Osteocyte (in vitro differentiated cells): Measurements from ENCODE around the gene PELI2. TPM values are rescaled to one million over a fixed set of nuclear protein-coding genes. Genes with fewer than 3 reads are reported as not detected.
A peak's percentile ranks its signal among the peaks of the same experiment; 100 is the strongest.

Source experiments
- DNase-seq: peaks from one replicate; pipeline ENCODE4 v3.0.0; 2021; ENCODE audit warnings: mixed read lengths; ENCODE audit not compliant: unreplicated experiment; ENCODE audit errors: extremely low spot score
- H3K27ac Mint-ChIP-seq: one replicate; pipeline ENCODE4 v1.8.0; 2021; ENCODE audit warnings: mild to moderate bottlenecking, mixed read lengths; ENCODE audit not compliant: unreplicated experiment
- H3K27me3 Mint-ChIP-seq: one replicate; pipeline ENCODE4 v1.8.0; 2021; ENCODE audit warnings: mixed read lengths; ENCODE audit not compliant: unreplicated experiment
- H3K36me3 Mint-ChIP-seq: one replicate; pipeline ENCODE4 v1.8.0; 2021; ENCODE audit warnings: mixed read lengths; ENCODE audit not compliant: unreplicated experiment
- H3K4me1 Mint-ChIP-seq: one replicate; pipeline ENCODE4 v1.8.0; 2021; ENCODE audit warnings: mixed read lengths; ENCODE audit not compliant: unreplicated experiment
- H3K4me3 Mint-ChIP-seq: one replicate; pipeline ENCODE4 v1.8.0; 2021; ENCODE audit warnings: mild to moderate bottlenecking, moderate library complexity, mixed read lengths; ENCODE audit not compliant: unreplicated experiment
- H3K9me3 Mint-ChIP-seq: one replicate; pipeline ENCODE4 v1.8.0; 2021; ENCODE audit warnings: mixed read lengths; ENCODE audit not compliant: unreplicated experiment
- total RNA-seq: library from RNA; stranded (reverse); gene quantifications from 2 replicates; pipeline ENCODE4 v1.2.1, GENCODE V29; 2021
- TF ChIP-seq, protein P1 (sequence below): fragments of 200-600 bp; sonication (generic); IDR thresholded peaks from 2 replicates; pipeline ENCODE4 v1.5.0; 2021; ENCODE audit warnings: antibody characterized with exemption, mild to moderate bottlenecking, moderate library complexity

The PELI2 gene
- total RNA-seq, 1 donor from 2014 or later = 15.0 TPM

DNA sequence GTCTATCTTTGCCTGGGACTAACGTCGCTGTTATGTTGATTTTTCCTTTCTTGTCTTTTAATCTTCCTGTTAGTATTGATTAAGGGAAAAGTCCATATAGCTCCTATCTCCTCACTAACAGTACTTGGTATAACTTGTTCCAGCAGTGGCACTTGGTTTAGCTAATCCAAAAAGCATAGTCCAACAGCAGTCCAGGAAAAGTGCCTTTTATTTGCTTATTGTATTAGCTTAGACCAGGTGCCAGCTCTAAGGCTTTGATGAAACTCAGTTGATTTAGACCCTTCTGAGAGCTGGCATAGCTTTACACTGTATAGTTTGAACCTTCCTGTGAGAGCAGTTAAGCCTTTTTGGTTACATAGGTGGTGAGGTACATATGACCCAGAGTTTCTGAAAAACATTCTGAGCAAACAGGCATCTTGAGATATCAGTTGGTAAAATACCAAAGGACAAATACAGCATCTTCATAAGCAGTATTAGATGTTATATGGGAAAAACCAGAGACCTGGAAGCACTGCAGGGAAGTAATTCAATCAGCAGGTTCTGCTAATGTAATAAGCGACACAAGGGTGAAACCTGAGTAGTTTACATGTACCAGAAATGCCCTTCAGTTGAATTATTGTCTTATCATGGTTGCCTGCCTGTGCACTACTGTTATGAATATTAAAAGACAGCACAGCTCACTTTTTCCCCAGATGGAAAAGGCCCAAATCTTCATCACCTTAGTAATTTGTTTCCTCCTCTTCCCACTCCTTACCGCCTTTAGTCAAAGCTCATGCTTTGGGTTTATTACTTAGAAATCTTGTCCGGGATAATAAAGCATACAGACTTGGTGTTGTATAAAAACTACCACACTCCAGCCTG lies 13.0 kb downstream of the PELI2 start:
- TF ChIP-seq, protein P1, sequence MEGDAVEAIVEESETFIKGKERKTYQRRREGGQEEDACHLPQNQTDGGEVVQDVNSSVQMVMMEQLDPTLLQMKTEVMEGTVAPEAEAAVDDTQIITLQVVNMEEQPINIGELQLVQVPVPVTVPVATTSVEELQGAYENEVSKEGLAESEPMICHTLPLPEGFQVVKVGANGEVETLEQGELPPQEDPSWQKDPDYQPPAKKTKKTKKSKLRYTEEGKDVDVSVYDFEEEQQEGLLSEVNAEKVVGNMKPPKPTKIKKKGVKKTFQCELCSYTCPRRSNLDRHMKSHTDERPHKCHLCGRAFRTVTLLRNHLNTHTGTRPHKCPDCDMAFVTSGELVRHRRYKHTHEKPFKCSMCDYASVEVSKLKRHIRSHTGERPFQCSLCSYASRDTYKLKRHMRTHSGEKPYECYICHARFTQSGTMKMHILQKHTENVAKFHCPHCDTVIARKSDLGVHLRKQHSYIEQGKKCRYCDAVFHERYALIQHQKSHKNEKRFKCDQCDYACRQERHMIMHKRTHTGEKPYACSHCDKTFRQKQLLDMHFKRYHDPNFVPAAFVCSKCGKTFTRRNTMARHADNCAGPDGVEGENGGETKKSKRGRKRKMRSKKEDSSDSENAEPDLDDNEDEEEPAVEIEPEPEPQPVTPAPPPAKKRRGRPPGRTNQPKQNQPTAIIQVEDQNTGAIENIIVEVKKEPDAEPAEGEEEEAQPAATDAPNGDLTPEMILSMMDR = no peak
- H3K36me3 Mint-ChIP-seq = no peaks in the 10 kb centered on the region
- H3K9me3 Mint-ChIP-seq = no peaks in the 10 kb centered on the region
- H3K4me1 Mint-ChIP-seq = peaks cover 20% of the 10 kb centered on the region
- no peaks in the 10 kb centered on the region for H3K27me3 Mint-ChIP-seq
- no peak overlapping the region for H3K4me3 Mint-ChIP-seq
- peak overlapping the region; percentile 40 for H3K27ac Mint-ChIP-seq
- DNase-seq = no peak

DNA sequence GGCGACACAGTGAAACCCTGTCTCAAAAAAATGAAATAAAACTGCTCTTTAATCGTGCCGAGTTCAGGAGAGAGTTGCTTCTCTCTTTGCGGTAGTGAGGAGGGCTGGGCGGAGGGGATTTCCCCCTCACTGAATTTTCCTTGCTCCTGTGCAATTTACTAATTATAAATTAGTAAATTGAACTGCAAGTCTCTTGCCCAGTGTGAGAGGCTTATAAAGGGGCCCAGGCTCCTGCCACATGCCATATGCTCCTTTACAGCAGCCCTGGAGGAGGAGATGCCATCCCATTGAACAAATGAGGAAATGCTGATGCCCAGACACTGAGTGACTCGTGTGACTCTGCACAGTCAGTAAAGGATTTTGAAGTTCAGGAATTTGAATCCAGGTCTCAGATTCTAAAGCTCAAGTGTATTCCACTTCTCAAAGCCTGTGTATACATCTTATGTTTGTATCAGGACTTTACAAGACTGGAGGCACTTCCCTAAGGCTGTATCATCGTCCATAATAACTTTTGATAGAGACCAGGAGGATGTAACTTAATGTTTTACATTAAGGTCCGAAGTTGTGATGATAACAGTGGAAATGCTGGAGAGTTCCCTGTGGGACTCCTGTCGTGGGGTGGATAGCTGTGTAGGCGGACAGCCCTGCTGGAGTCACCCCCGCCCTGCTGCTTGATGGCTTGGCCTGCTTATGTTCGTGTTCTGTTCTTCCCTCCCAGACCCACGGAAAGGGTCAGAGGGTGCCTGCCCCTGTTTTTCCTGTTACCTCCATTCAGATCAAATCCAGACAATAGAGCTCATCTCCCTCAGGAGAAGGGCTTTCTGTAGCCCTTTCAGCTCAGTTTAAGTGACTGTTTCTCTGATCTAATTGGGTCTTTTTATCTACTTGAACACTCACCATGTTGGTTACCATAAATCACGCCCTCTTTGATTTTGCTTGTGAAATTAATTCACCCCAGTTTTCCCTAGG lies 13.9 kb downstream of the PELI2 start:
- no peaks in the 10 kb centered on the region for H3K36me3 Mint-ChIP-seq
- H3K4me1 Mint-ChIP-seq = peaks cover 27% of the 10 kb centered on the region
- peak overlapping the region; percentile 40 for H3K27ac Mint-ChIP-seq
- no peaks in the 10 kb centered on the region for H3K27me3 Mint-ChIP-seq
- DNase-seq = no peak
- TF ChIP-seq, protein P1 = no peak
- H3K9me3 Mint-ChIP-seq = no peaks in the 10 kb centered on the region
- no peak overlapping the region for H3K4me3 Mint-ChIP-seq

DNA sequence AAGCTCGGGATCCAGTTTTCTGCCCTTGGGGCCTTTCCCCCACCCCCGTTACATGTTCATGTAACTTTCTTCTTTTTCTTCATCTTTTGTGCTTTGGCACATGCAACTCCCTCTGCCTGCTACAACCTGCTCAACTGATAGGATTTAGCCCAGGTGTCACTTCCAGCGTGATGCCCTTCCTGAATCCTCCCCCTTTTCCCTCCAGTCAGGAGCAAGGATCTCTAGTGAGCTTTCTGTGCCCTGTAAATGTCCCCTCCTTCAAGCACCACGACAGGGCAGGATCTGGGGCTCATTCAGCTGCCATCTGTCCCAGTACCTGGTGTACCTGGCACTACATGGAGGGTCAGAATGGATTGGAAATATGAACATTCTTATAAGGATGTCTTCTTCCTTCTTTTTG lies 15.3 kb downstream of the PELI2 start:
- Mint-ChIP-seq H3K4me3 (no peak overlapping the region), H3K4me1 (peaks cover 31% of the 10 kb centered on the region), H3K36me3 (no peaks in the 10 kb centered on the region), H3K9me3 (no peaks in the 10 kb centered on the region), H3K27ac (no peak overlapping the region), H3K27me3 (no peaks in the 10 kb centered on the region)
- TF ChIP-seq, protein P1 = no peak
- no peak for DNase-seq

DNA sequence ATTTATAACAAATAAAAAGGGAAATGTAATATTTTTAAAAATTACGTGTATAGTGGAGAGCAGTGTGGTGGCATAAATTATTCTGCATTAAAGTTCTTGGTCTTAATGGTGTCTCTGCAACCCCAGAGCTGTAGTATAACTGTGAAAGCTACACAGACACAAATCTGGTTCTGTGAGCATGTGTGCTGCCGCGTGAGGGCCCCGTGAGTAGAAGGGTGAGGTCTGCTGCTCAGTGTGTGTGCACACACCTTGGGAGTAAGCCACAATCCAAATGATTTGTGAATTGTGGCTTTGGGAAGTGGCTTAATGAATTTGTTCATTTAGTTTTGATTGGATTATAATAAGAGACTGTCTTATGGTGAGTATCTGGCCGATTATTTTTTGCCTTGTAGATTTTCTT lies 16.8 kb downstream of the PELI2 start:
- no peaks in the 10 kb centered on the region for H3K9me3 Mint-ChIP-seq
- peaks cover 29% of the 10 kb centered on the region for H3K4me1 Mint-ChIP-seq
- TF ChIP-seq, protein P1 = no peak
- H3K4me3 Mint-ChIP-seq = no peak overlapping the region
- H3K27me3 Mint-ChIP-seq = no peaks in the 10 kb centered on the region
- no peak overlapping the region for H3K27ac Mint-ChIP-seq
- H3K36me3 Mint-ChIP-seq = no peaks in the 10 kb centered on the region
- no peak for DNase-seq

DNA sequence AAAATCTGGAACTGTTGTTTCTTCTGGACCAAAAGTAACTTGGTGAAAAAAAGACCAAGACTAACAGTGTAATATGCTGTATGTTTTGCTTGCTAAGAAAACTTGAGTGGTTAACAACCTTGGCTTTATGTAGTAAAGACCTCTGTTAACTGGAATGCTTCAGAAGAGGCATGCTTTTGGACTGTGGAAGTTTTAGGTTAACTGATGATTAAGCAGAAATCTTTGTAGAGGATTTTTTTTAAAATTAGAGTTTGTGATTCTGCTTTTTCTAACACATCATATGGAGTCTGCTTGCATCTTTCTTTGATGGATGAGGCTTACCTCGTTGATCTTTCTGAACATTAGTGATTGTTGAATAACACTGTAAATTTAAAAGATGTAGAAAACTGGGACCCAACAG lies 17.5 kb downstream of the PELI2 start:
- Mint-ChIP-seq H3K4me3 (no peak overlapping the region), H3K27me3 (no peaks in the 10 kb centered on the region), H3K27ac (no peak overlapping the region), H3K4me1 (peaks cover 28% of the 10 kb centered on the region), H3K36me3 (no peaks in the 10 kb centered on the region), H3K9me3 (no peaks in the 10 kb centered on the region)
- DNase-seq = no peak
- TF ChIP-seq, protein P1 = no peak
